Measurements from ENCODE around the gene SOX13.

- TF ChIP-seq, protein P1, sequence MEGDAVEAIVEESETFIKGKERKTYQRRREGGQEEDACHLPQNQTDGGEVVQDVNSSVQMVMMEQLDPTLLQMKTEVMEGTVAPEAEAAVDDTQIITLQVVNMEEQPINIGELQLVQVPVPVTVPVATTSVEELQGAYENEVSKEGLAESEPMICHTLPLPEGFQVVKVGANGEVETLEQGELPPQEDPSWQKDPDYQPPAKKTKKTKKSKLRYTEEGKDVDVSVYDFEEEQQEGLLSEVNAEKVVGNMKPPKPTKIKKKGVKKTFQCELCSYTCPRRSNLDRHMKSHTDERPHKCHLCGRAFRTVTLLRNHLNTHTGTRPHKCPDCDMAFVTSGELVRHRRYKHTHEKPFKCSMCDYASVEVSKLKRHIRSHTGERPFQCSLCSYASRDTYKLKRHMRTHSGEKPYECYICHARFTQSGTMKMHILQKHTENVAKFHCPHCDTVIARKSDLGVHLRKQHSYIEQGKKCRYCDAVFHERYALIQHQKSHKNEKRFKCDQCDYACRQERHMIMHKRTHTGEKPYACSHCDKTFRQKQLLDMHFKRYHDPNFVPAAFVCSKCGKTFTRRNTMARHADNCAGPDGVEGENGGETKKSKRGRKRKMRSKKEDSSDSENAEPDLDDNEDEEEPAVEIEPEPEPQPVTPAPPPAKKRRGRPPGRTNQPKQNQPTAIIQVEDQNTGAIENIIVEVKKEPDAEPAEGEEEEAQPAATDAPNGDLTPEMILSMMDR (IDR thresholded peaks at IDR 0.05; ENCODE audit: low read depth, low read length, poor library complexity, severe bottlenecking) = no peak
- no peak for TF ChIP-seq EZH2phosphoT487 (IDR thresholded peaks at IDR 0.05; ENCODE audit: borderline replicate concordance, low read length)
Observed at GRCh38 chr1:204087893-204088528, 15.1 kb downstream of the SOX13 start.

Data from DOHH2 (cell line).